NCI-H2196 (cell line): ENCODE data around the gene RASGEF1C.

Experiments
- DNase-seq: peaks from one replicate; lab custom pipeline; 2025; ENCODE audit not compliant: unreplicated experiment; lab: John Stamatoyannopoulos, UW

The RASGEF1C gene

DNA sequence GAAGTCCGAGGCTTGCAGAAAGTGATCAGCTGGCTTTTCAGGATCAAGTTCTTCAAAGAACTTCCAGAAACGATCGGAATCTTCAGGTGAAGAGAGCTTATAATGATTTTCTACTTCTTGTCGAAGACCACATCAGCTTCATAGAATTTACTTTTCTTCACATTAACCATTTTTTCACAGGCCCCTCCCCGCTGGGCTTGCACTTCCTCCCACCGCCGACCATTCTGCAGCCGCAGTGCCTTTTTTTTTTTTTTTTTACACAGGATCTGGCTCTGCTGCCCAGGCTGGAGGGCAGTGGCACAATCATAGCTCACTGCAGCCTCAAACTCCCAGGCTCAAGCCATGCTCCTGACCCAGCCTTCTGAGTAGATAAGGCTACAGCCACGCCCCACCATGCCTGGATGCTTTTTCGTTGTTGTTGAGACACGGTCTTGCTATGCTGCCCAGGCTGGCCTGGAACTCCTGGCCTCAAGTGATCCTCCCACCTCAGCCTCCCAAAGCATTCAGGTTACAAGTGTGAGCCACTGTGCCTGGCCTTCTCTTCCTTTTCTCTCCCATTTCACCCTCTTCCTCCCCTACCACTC is 122.1 kb downstream of the RASGEF1C start:
- DNase-seq = no peak

DNA sequence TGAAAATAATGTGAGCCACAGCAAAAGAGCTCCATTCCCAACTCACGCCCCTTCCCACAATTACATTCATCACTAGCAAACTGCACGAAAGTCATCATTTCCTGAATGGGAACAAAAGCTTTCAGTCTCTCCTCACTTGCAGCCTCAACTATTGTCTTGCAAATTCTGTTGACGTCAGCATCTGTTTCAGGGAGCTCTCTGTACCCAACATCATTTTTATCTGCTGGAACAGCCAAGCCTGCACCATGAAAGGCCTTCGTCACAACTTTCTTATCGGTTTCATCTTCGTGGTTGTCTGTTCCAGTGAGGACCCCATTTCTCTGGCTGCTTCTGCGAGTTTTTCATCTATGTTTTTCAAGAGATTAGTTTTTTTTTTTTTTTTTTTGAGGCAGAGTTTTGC is 123.2 kb downstream of the RASGEF1C start:
- DNase-seq = no peak

DNA sequence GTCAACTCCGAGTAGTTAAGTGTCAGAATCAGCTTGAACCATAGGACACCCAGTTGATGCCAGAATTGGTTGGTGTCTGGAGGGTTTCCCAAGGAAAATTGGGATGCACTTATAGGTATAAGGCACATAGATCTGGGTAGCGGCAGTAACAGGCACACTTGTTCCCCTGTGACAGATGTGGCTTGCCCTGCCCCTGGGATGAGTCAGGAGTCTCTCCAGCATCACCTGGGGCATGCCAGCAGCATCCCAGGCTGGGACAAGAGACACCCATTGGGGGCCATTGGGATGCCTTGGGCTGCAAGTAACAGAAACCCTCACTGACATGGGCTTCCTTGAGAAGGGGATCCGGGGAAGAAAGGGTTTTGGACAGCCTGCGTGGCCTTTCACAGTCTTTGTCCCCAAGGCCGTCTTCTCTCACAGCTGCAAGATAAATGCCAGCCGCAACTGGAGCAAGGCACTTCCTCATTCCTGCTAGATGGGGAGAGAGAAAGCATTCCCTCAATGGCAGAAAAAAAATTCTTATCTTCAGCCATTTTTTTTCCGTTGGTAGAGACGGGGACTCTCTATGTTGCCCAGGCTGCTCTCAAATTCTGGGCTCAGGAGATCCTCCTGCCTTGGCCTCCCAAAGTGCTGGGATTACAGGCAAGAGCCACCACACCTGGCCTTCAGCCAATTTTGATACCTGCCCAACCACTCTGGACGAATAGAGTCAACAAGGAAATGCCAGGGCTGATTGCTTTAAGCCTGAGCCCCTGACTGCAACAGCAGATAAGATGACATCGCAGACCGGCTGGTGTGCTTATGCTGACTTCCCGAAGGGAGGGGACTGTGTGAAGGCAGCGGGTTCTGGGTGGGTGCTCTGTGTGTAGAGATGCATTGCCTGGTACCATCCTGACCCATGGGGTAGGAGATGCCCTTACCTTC is 124.1 kb downstream of the RASGEF1C start:
- DNase-seq = peak; percentile 87

DNA sequence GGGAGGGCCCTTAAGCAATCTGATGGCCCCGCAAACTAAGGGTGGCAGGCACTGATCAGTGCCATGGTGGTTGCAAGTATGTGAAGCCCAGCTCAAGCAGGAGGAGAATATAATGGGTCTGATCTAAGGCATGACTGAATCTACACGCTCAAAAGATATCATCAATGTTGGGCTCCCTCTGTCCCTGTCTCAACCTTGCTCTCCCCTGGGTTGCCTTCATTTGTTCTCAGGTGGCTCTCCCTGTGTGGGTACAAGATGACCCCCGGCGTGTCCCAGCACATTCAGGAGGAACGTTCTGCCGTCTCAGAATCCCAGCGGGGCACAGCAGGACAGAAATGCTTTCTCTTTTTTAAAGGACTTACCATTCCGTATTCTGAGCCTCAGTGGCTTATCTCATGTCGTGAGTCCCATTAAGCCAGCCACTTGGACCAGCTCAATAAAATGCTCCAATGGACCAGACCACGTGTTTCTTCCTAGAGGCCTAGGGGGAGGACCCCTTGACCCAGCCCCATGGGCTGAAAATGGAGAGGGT is 125.4 kb downstream of the RASGEF1C start:
- no peak for DNase-seq

DNA sequence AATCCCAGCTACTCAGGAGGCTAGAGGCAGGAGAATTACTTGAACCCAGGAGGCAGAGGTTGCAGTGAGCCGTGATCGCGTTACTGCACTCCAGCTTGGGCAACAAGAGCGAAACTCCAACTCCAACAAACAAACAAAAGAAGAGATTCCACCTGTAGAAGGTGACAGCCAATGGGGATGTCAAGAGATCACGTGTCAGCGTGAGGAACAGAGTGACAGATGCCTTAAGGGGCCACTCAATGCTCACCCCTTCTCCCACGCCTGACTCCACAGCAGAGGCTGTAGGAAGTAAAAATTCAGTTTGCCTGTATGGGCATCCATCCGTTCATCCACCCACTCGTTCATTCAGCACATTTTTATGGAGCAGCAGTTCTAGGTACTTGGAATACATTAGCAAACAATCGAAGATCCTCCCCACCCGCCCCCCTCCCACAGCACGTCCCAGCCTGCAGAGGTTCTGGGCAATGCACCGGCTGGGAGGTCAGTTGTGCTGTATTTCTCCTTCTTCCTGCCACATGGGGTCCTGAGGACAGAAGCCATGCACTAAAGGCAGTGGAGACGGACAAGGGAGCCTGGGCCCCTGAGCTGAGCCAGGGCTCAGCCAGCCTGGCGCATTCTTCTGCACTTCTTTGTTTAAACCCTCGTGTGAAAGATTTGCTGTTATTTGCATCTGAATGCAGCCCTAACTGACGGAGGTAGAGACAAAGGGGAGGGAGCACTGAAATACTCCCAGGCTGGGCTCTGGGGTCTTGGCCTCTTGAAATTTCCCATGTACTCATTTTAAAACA is 126.2 kb downstream of the RASGEF1C start:
- DNase-seq = no peak

DNA sequence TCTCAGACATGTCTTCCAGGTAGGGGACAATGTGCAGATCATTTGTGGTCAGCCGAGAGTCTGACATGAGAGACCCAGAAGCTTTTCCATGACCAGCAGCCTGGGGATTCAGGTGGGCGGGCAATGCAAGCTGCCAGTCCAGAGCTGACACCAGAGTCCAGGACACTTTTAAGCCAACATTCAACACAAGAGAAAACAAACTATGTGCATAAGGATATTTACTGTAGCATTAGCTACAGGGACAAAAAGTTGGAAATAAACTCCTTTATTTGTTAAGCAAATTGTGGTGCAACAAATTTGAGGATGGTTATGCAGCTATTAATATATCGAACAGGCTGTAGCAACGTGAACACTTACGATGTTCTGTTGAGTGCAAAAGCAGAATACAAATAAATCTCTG is 127.5 kb downstream of the RASGEF1C start:
- no peak for DNase-seq

DNA sequence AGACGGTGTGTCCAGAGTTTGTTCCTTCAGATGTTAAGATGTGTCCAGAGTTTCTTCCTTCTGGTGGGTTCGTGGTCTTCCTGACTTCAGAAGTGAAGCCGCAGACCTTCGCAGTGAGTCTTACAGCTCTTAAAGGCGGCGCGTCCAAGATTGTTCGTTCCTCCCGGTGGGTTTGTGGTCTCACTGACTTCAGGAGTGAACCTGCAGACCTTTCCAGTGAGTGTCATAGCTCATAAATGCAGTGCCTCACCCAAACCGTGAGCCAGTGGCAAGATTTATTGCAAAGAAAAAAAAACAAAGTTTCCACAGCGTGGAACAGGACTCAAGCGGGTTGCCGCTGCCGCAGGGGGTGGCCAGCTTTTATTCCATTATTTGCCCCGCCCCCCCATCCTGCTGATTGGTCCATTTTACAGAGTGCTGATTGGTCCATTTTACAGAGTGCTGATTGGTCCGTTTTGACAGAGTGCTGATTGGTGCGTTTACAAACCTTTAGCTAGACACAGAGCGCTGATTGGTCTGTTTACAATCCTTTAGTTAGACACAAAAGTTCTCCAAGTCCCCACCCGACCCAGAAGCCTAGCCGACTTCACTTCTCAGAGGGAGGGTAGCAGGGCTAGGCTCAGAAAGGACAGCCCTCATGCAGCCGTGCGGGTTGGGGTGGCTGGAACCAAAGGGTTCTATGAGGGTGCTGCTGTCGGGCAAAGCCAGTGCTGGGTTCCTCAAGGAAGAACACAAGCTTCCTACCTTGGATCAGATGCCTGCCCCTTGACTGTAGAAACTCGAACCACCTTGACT is 128.3 kb downstream of the RASGEF1C start:
- DNase-seq = no peak

DNA sequence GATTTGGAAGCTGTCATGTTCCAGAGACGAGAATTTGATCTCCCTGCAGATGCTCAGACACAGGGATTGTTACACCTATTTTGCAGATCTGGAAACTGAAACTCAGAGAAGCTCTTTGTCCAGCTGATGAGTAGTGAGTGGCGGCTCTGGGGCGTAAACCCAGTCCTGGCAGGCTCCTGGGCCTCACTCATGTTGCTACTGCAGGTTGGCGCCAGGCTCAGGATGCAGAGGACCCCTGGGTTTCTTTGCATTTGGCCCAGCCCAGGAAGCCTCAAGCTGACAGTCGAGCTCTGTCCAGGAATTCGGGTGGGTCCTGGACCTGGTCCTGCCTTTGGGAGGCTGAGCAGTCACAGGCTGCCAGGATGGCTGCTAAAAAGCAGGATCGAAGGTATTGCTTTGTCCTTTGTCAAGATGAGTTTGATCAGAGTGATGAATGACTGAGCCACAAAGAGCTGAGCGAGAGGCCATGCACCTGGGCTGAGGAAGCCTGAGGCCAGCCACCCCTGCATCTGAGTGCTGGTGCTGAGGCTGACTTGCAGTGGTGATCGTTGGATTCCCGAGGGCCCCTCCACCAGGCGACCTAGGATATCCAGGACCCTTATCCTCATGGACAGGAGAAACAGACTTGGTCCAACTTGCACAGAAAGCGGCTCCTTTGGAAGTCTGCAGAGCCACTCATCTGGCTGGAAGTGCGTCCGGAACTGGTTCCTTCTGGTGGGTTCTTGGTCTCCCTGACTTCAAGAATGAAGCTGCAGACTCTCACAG is 129.1 kb downstream of the RASGEF1C start:
- no peak for DNase-seq

DNA sequence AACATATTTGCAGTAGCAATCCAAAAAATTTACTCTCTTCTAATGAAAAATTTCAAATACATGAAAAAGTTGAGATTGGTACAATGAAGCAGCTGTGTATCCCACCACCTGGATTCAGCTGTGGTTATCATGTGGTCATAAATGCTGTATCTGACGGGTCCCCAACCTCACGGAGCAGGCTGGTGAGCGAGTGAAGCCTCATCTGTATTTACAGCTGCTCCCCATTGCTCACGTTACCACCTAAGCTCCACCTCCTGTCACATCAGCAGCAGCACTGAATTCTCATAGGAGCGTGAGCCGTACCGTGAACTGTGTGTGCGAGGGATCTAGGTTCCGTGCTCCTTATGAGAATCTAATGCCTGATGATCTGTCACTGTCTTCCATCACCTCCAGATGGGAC is 130.7 kb downstream of the RASGEF1C start:
- no peak for DNase-seq

DNA sequence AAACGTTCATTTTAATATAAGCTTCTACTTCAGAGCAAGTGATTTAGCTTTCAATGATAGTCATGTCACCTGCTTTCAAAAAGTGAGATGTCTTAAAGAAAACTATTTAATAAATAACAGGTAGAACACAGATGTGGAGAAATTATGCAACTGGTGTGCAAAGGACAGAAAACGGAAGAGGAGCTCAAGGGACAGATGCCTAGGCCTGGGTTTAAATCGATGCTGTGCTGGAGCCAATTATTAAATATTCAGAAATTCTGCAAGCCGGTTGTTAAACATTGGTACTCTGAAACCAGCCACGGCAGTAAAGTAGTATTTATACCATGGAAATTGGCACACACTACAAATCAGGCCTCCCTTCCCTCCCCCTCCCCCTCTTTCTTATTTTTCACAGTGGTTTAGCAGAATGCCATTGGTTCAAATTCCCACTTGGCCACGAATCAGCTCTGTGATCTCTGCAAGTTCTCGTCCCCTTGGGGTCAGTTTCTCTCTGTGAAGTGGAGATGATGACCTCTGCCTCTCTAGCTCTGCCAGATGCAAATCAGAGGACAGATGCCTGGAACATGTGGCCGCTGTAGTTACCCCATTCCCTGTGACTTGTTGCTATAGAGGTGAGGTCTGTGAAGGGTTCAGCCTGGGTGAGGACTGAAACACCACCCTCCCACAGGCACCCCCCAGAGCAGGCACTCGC is 131.3 kb downstream of the RASGEF1C start:
- no peak for DNase-seq

DNA sequence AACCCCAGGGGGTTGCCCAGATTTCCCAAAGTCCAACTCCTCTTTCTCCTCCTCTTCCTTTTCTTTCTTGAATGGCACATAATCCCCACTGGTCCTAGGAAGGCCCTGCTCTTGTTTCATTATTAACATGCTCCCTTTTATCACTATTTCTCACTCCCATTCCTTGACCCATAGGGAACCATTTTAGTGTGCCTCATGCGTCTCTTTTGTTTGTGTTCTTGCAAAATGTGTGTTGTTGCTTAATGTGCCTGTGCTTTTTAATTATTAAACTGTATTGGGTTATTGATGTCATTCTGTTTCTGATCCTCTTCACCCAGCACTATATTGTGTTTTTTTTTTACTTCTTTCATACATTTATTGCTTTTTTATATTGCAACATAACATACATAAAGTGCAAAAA is 133.3 kb downstream of the RASGEF1C start:
- no peak for DNase-seq

DNA sequence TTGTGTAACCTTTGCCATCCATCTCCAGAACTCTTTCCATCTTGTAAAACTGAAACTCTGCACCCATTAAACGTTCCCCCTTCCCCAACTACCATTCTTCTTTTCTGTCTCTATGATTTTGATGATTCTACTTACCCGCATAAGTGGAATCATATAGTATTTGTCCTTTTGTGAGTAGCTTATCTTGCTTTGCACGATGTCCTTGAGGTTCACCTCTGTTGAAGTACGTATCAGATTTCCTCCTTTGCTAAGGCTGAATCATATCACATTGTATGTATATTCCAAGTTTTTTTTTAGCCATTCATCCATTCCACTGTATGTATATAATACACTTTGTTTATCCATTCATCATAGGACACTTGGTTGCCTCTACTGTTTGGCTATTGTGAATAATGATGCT is 134.5 kb downstream of the RASGEF1C start:
- no peak for DNase-seq

DNA sequence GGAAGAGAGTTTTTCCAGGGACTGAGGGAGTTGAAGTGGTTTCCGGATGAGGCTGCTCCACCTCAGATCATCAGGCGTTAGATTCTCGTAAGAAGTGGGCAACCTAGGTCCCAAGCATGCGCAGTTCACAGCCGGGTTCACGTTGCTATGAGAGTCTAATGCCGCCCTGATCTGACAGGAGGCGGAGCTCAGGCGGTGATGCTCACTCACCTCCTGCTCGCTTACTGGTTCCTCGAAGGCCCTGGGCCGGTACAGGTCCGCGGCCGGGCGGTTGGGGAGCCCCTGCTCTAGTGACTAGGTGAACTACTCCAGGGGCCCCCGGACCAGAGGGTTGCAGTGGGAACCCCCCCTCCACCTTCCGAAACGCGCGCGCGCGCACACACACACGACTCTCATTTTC is 136.5 kb downstream of the RASGEF1C start:
- DNase-seq = peak; percentile 29

DNA sequence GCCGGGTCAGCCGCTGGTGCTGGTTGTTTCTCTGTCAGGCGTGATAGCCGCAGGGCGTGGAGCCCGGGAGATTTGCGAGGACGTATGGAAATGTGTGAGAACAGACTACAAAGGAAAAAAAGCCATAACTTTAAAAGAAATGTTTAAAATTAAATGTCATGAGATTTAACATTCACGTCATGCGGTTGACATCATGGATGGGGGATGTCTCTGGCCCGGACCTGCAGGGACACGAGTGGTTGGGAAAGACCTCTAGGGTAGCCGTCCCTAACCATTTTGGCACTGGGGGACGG is 136.8 kb downstream of the RASGEF1C start:
- no peak for DNase-seq

DNA sequence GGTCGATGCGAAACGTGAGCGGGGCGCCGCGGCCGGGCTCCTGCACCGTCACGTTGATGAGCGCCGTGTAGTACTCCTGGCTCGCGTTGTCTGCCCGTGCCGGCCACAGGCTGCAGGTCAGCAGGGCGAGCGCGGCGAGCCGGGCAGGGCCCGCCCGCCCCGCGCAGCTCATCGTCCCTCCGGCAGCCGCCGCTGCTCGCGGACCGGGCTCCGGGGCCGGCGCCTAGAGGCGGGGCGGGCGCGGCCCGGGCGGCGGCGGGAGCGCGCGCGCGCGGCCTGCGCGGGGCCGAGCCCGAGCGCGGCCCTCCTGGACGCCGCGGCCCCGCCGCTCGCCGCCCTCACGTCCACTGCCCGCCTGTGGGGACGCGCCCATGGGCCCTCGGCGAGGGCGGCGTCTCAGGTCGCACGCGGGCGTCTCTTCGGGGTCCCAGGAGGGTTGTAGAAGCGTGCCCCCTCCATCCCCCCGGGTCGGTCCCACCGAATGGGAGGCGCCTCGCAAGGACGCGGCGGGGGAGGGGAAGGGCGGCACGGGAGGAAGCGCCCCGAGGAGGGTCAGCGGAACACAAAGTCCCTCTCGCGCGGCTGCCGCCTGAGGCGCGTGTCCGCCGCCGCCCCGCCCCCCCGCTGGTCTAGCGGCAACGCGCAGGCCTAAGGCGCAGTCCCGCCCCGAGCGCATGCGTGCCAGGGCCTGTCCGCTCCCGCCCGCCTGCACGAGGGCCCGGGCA is 137.3 kb downstream of the RASGEF1C start, which contains the start of gene RNF130:
Gene RNF130 (minus strand): TSS at position 229 of the 725 bp plus-strand sequence. CDS start 57 bp downstream, at position 172.
- peak; percentile 94 for DNase-seq

DNA sequence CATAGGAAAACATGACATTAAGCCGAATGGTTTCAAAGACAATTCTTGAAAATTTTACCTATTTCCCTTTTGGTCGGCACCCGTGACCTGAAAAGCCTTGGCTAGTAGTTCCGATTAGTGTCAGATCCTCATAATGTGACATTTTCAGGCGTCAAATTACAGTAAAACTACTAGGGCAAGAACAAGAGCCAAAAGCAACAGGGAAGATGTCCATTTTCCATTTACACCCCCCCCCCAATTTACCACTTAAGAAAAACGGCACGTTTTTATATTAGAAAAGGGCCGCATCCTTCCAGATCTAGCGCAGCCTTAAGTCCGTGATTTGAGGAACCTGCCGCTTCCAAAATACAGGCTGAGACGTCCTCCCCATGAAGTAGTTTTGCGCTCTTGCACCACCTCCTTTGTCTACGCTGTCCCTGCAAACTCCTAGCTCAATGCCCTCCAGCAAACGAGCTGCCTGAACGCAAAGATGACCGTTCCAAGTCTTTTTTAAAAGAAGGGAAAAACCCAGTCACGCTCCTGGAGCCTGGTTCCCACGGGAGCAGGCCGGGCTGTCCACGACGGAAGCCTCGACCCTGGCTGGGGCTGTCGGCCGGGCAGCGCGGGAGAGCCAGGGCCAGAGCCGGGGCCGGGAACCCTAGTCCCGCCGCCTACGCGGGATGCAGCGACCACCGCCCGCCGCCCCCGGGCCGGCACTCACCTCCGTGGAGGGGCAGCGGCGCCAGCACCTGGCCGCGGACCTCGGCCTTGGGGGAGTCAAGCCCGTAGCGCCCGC is 138.1 kb downstream of the RASGEF1C start:
- DNase-seq = no peak

DNA sequence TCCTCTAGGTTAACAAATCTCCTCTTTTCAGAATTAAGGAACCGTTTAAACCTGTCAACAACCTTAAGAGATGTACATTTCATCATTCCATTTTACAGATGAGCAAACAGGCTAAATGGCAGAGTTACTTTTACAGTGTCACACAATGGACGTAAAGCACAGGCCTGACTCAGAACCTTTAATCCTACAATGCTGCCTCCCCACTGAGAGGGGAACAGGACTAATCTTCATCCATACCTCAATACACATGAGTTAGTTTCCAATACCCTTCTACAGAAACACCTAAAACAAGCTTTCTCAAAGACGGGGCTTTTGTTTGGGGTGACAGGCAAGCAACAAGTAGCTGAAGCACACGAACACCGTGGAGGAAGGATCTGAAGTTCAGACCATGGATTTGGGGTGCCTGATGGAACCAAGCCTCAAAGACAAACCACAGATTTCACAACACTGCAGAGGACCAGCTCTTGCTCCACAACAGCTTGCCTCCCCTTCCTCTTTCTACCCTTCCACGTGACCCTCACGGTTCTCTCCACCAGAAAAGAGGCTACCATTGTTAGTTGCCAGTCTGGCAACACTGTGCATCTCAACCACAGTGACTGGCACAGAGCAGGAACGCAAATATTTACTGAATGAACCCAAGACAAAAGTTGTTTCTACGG is 139.3 kb downstream of the RASGEF1C start:
- DNase-seq = no peak
